GM21717 (cell line): ENCODE results near the gene COA3.
"Not testable (repeated sequence)": the region's sequence is repeated elsewhere in the genome, so short reads cannot be mapped to it uniquely, and the experiment has no call there.

Experiments used
- ATAC-seq: cut with Tn5 transposase; IDR thresholded peaks from one replicate; pipeline ENCODE4 v1.9.1; 2021; ENCODE audit warnings: mild to moderate bottlenecking, moderate library complexity; ENCODE audit not compliant: unreplicated experiment

COA3 gene

DNA sequence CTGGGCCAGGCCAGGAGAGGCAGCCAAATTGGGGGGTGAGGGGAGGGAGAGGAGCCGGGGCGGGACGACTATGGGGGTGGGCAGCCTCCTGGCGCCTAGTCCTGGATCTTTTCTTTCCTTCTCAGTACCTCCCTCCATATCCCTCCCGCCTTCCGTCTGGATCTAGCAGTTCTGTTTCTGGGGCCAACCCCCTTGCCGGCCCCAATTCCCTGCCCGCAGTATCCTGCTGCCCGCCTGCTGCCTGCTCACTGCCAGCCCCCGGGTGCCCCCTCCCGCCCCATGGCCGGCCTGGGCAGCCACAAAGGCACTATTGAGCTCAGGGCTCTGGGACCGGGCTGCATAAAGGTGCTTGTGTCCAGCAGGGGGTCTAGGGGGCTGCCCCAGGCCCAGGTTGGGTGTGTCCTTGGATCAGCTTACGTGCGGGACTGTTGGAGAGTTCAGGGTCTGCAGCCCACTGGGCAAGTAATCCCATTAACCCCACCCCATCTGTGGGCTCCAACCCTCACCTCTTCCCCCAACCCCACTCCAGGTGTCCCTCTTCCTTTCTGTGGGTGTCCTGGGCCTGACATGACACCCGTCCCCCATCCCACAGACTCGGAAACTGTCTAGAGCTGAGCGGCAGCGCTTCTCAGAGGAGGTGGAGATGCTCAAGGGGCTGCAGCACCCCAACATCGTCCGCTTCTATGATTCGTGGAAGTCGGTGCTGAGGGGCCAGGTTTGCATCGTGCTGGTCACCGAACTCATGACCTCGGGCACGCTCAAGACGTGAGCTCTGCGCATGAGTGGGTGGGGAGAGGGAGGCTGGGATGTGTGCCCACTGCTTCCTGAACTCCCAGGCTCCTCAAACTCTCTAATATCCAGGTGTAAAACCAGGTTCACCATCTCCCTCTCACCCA, 16.1 kb downstream of the COA3 start:
- ATAC-seq = no peak

DNA sequence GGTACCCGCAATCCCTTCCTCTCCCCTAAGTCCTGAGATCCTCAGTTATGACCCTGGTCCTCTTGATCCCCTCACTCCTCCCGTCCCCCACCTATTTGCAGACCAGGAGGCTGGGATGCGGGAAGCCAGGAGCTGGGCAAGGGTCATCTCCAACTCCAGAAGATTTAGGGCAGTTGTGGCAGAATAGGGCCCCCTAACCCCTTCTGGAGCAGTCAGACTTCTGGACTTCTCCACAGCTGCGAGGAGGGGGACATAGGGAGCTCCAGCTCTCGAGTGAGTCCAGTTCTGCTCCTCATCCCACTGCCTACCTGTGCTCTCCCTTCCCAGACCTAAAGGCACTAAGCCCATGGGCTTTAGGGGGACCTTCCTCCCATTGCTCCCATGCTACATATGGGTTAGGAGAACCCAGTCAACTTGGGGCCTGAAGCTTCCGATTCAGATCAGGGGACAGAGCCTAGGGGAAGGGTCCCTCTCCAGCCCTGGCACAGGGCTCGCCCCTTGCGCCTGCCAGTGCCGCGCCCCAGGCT, 16.8 kb downstream of the COA3 start:
- ATAC-seq = no peak

DNA sequence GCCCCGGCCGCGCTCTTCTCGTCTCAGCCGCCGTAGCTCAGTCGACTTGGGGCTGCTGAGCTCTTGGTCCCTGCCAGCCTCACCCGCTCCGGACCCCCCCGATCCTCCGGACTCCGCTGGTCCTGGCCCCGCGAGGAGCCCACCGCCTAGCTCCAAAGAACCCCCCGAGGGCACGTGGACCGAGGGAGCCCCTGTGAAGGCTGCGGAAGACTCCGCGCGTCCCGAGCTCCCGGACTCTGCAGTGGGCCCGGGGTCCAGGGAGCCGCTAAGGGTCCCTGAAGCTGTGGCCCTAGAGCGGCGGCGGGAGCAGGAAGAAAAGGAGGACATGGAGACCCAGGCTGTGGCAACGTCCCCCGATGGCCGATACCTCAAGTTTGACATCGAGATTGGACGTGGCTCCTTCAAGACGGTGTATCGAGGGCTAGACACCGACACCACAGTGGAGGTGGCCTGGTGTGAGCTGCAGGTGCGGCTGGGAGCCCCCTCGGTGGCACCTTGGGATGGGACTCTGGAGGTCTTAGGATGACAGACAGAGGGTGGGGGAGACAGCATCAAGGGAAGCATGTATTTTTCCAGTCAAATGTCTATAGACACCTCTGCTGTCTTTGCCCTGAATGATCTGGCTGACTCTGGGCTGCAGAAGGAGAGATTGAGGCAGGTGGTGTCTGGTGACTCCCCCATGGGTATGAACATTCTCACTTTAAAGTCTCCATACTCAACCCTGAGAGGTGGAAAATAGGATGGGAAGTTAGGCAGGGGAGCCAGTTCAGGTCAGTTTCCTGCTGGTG, 17.5 kb downstream of the COA3 start:
- ATAC-seq = no peak

DNA sequence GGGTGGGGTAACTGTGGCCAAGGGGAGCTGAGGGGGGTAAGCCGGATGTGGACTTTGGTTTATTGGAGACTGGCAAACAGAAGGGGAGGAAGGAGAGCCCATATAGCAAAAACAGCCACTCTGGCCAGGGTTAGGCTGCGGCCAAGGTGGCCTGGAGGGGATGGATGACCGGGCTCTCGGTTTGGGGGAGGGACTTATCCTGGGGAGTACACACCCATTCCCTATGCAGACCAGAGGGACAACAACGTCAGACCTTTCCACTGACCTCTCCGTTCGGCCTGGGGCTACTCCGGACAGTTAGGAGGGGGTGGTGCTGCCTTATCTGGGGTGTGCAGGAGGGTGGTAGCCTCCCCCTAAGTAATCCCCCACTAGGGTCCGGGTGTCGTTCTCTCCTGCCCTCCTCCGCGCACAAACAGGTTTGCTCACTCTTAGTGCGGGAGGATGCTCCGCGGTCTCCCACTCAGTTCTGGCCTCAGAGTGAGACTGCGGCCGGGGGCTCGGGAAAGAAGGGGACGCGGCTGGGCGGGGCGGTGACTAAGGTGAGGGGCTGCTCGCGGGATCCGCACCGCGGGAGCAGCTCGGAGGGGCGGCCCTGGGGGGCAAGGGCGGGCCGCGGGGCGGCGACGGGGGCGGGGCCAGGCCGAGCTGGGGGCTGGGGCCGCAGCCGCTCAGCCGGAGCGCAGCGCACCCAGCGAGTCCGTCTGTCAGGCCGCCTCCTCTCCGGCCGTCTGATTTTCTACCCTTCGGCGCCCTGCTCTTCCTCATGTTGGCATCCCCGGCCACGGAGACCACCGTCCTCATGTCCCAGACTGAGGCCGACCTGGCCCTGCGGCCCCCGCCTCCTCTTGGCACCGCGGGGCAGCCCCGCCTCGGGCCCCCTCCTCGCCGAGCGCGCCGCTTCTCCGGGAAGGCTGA, 18.3 kb downstream of the COA3 start, which contains the start of gene WNK4:
WNK4 (plus strand) TSS at position 675 of the 915 bp plus-strand sequence; CDS start at position 764, 89 bp downstream.
- no peak for ATAC-seq

DNA sequence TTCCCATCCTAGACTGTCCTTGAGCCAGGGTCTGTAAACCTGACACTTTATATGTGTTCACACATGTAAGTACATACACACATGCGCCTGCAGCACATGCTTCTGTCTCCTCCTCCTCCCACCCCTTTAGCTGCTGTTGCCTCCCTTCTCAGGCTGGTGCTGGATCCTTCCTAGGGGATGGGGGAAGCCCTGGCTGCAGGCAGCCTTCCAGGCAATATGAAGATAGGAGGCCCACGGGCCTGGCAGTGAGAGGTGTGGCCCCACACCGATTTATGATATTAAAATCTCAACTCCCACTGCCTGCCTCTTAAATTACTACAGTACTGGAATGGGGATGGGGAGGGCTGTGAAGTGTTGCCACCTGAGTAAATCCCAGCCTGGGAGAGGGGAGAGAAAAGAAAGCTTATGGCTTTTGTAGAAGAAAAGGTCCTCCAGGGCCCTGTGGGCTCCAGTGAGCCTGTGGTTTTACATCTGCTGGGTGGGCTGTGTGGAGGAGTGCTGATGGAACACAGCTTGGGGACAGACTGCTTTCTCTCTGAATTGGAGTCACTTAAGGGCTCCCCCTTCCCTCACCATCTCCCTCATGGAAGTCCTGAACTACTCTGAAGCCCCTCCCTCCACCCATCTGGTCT, 19.1 kb downstream of the COA3 start:
- no peak for ATAC-seq

DNA sequence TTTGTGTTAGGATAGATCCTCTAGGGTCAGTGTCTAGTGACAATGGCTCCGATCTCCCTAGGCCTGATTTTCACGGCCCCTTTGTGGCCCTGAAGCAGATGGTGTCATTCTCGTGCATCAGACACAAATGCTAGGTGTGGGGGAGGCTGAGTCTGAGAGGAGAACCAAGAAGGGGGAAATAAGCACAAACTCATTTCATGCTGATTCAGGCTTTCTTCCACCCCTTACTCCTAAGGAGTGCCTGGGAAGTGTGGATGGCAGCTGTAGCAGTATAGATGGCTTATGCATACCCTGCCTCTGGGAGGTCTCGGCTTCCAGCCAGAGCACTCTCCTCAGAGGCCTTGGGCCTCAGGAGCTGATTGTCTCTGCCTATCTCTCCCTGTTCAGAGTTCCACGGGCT, 19.9 kb downstream of the COA3 start:
- ATAC-seq = no peak

DNA sequence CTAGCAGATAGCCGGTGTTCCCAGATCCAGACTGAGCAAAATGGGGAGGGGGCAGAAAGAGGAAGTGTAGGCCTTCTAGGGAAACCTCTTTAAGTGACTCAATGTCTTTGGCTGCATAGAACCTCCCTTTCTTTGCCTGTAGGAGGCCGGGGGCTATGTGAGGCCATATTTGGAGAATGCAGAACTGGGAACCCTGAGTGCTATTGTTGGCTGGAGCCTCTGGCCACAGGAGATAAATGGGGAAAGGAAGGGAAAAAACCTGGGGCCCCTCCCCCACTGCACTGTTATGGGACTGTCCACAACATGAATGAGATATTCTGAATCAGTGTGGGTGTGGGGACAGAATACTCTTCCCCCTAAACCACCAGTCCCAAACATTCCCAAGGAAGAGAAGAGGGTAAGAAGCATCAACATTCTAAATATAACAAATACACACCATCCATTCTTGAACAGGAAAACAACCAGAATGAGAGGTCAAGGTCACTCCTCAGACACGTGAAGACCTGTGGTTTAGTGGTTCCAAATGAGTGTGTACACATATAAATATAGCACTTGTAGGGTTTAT, 22.9 kb downstream of the COA3 start:
- no peak for ATAC-seq

DNA sequence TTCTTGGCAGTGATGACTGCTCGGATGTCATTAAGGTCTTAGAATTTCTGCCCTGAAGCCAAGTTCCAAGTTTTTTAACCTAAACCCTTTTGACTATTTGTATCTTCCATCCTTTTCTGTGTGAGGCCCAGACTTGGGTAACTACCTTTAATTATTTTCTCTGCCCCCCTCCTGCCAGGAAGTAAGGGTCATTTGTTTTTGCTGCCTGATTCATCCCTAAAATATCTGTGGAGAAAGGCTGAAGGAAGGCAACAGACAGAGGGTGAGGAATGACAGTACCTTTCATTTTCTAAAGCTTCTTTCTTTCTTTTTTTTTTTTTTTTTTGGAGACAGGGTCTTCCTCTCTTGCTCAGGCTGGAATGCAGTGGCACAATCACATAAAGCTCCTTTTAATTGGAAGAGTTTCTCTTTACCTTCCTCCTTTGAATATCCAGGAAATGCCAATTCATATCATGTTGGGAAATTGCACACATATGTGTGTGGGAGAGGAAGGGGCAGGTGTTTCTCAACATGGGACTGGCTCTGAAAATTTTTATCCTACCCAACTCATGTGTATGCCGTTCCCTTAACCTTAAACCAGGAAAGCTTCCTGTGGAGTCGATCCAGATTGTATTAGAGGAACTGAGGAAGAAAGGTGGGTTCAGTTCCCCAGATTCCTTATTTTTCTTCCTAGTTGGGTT, 24.3 kb downstream of the COA3 start:
- ATAC-seq = no peak

DNA sequence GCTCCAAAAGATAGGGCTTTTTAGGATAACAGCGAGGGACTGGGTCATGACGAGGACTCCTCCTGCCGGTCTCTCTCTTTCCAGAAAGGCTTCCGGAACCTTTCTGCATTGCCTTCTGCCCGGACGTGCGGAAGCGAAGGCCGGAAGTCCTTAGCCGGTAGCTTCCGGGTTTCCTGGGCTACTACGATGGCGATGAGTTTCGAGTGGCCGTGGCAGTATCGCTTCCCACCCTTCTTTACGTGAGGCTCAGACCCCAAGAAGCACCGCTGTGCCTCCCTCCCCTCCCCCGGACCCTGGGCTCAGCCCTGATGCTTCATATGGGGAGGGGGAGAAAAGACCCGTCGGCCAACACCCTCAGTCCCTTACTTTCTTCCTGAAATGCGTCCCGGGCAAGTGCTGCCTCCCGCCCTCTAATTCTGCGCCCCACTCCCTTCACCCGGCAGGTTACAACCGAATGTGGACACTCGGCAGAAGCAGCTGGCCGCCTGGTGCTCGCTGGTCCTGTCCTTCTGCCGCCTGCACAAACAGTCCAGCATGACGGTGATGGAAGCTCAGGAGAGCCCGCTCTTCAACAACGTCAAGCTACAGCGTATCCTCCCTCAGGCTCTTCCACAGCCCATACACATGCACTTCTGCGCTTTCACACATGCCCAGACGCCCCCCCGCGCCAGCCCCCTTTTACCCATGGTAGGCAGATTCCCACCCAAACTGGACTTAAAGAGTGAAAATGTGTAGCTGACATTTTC, 25.0 kb downstream of the COA3 start, which contains the start of gene VPS25:
VPS25 (plus strand) TSS at position 160 of the 746 bp plus-strand sequence; CDS start at position 187, 27 bp downstream.
- ATAC-seq = peak; percentile 69

DNA sequence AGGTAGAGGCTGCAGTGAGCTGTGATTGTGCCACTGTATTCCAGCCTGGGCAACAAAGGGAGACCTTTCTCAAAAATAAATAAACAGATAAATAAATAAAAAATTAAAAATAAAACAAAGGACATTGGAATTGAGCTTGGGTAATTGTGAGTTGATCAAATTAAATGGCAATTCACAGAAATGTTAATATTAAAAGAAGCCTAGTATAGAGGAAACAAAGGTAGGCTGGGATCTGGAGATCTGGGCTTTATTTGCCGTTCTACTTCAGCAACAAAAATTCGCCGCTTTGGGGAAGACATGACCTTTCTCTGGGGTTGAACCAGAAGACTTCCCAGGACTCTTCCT, 25.6 kb downstream of the COA3 start:
- no peak for ATAC-seq

DNA sequence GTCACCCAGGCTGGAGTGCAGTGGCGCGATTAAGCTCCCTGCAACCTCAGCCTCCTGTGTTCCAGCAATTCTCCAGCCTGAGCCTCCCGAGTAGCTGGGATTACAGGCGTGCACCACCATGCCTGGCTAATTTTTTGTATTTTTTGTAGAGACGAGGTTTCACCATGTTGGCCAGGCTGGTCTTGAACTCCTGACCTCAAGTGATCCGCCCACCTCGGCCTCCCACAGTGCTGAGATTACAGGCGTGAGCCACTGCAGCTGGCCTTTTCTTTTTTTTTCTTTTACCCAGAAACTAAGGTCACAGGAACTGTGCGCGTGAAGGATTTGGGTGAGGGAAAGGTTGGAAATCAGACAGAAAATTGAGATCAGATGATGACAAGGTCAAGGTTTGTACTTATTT, 28.5 kb downstream of the COA3 start:
- ATAC-seq = not testable (repeated sequence)

DNA sequence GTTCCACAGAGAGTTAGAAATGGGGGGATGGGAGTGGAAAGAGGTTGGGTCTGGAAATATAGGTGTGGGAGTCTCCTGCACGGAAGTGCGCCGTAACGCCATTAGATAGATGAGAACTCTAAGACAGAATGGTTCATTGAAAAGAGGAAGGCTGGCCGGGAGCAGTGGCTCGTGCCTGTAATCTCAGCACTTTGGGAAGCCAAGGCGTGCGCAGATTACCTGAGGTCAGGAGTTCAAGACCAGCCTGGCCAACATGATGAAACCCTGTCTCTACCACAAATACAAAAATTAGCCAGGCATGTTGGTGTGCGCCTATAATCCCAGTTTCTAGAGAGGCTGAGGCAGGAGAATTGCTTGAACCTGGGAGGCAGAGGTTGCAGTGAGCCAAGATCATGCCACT, 30.5 kb downstream of the COA3 start:
- not testable (repeated sequence) for ATAC-seq

DNA sequence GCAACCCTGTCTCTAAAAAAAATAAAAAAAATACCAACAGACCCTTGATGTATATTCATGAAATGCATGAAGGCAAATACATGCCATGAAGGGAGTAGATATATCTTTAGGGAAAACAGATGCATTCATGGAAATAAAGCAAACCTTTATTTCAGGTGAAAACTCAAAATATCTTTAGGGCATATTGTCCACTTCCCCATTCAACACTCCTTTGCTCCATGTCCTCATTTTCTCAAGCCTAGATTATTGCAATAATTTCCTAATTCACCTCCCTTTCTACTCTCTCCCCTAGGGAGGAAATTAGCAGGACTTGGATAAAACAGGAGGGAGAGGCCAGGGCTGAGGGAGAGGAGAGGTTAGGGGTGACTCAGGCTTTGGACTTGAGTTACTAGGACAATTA, 31.0 kb downstream of the COA3 start:
- ATAC-seq = no peak

DNA sequence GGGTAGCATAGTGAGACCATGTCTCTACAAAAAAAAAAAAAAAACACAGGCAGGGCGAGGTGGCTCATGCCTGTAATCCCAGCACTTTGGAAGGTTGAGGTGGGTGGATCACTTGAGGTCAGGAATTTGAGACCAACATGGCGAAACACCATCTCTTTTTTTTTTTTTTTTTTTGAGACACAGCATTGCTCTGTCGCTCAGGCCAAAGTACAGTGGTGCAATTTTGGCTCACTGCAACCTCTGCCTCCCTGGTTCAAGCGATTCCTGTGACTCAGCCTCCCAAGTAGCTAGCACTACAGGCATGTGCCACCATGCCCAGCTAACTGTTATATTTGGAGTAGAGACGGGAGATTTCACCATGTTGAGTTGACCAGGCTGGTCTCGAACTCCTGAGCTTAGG, 32.4 kb downstream of the COA3 start:
- no peak for ATAC-seq

DNA sequence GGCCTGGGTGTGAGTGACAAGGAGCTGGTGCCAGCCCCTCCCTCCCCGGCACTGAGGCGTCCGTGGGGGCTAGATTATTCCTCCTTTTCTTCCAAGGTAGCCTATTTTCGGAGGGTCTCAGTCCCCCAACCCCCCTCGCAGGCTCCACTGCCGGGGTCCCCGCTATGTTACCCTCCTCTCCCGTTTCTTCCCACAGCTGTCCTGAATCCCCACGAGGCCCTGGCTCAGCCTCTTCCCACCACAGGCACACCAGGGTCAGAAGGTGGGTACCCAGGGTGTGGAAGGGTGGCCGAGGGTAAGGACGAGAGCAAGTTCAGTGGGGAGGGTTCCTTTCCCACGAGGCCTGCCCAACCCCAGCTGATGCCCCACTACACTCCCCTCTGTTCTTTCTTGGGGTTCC, 36.9 kb downstream of the COA3 start:
- no peak for ATAC-seq

DNA sequence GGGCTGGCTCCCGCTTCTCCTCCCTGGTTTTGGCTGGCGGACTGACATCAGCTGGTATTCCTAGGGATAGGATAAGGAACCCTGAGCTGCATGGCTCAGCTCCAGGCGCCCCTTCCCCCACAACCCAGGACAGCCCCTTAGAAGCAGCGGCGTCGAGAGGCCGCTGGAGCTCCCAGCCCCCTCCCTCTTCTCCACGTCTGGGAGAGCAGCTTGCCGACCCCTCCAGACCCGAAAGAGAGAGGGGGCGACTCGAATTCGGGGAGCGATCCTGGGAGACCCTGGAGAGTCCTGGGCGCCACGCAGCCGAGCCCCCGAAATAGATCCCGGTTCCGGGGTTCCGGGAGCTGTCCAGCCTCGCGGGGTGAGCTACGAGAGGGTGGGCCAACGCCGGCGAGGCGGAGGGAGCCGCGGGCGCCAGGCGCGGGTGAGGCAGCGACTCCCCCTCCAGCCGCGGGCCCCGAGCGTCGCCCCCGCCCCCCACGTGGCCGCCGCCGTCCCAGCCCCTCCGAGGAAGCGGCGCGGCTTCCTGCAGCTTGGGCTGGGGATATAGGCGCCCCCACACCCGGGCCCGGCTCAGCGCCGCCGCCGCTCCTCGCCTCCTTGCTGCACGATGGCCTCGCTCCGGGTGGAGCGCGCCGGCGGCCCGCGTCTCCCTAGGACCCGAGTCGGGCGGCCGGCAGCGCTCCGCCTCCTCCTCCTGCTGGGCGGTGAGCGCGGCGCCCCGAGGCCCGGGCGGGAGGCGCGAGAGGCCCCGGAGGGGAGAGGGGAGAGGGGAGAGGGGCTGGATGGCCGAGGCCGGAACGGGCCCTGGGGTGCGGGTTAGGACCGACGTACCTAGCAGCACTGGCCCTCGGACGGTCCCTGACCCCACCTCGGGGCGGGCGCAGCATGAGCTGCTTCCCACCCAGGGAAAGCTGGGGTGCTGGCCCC, 37.6 kb downstream of the COA3 start, which contains the start of gene RAMP2:
RAMP2 (plus strand) TSS at position 576 of the 930 bp plus-strand sequence; CDS start at position 611, 35 bp downstream.
- no peak for ATAC-seq

DNA sequence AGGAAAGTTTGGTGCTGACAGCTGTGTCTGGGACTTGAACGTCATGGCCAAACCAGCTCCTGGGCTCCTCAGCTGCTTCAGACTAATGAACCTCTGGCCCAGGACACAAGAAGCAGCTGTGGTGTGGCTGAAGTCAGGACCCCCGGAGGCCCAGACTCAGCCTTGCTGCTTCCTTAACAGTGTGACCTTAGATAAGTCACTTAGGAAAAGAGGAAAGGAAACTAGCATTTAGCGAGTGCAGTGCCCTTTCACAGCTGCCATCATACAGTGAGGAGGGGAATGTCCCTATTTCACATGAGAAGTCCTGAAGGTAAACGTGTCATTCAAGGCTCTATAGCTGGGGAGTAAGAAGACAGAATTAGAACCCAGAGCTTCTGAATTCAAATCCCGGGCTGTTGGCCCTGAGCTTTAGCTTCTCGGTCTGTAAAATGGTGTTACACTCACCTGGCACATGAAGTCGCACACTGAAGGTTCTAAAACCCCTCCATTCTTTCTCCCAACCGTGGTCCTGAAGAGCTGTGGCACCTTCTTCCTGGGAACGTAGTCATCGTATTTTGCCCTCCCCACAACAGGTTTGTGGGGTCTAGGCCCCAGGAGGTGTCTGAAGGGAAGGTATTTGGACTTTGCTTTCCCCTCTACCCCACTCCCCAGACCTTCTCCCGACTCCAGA, 38.4 kb downstream of the COA3 start:
- no peak for ATAC-seq
